CD4-positive, alpha-beta T cell treated with Interleukin-17A for 1 hour (primary cell): Measurements from ENCODE around the gene TBC1D16.
A peak's percentile ranks its signal among the peaks of the same experiment; 100 is the strongest.

Source experiments
- DNase-seq: peaks from one replicate; pipeline ENCODE4 v3.0.0-alpha.2; 2020

The TBC1D16 gene

GRCh38 chr17:79922116-79922601 lies 113.5 kb downstream of the TBC1D16 start:
- DNase-seq = no peak

GRCh38 chr17:79921411-79922115 lies 114.1 kb downstream of the TBC1D16 start:
- no peak for DNase-seq

- no peak for DNase-seq
Measured at GRCh38 chr17:79920751-79921410, 114.8 kb downstream of the TBC1D16 start.

DNA sequence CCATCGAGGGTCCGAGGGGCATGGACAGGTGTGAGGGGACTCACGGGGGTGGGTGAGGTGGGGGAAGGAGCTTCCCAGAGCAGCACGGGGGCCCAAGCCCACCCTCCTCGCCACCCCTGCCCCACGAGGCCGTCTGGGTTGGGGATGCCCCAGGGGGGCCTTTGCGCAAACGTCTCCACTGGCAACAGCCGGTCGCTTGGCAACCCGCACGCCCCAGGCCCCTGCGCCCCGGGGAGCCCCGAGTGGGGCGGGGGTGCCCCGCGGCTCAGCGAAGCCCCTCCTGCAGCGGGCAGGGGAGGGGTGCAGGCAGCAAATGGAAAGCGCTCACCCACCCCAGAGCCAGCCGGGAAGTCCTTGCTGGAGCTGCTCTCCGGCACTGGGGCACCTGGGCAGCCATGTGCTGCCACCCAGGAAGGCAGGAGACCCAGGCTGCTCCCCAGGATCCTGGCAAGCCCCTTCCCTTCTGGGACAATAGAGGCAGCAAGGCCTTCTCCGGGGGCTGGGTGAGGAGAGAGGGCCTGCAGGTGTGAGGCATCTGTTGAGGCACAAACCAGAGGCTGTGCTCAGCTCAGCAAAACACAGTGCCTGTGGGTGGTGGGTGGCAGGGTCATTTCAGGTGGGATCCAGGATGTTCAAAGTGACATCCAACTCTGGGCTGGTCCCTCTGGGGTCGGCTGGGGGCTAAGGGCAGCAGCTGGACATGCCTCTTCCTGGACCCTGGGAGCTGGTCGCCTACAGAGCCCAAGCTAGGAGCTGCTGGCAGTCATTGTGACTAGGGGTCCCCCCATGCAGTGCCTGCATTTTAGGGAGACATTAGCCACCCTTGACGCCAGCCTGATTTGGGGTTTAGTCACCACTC lies 115.6 kb downstream of the TBC1D16 start:
- DNase-seq = no peak

- no peak for DNase-seq
Measured at GRCh38 chr17:79919164-79919585, 116.5 kb downstream of the TBC1D16 start.

- DNase-seq = no peak
Measured at GRCh38 chr17:79918581-79919163, 117.0 kb downstream of the TBC1D16 start.

GRCh38 chr17:79917902-79918484 lies 117.7 kb downstream of the TBC1D16 start:
- DNase-seq = no peak

GRCh38 chr17:79916991-79917901 lies 118.4 kb downstream of the TBC1D16 start:
- DNase-seq = no peak

DNA sequence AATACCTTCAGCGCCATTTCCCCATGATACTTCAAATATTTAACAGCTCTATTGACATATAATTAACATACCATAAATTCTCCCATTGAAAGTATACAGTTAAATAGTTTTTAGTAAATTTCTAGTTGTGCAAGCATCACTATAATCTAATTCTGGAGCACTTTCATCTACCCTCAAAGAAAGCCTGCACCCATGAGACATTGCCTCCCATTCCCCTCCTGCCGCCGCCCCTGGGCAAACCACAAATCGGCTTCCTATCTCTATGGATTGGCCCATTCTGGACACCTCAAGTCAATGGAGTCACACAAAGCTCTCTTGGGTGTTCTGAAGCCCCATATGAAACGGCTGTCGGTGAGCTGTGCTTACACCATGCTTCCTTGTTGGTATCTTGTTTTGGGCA lies 119.2 kb downstream of the TBC1D16 start:
- no peak for DNase-seq

DNA sequence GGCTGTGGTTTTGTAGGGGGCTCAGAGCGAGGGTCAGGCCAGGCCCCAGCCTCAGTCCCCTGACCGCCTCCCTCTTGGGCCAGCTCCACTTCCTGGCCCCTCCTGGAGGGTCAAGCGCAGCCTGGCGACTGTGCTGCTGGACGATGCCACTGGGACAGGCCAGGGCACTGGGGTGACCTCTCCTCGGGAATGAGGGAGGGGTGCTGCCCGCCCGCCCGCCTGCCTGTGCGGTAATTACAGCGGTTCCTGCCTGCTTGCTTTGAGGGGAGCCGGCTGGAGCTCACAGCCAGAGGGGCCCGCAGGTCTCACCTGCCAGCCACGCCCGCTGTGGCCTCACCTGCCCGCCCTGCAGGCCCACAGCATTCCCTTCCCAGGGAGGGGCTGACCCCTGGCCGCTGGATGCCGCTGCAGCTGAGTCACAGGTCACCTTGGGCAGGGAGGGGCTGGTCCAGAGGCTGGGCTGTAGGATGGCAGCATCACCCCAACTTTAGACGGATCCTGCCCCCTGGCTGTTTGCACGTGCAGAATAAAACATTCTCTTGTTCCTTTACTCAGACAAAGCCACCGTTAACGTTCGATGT lies 119.7 kb downstream of the TBC1D16 start:
- DNase-seq = peak; percentile 28

- DNase-seq = no peak
Measured at GRCh38 chr17:79914813-79915740, 120.6 kb downstream of the TBC1D16 start.

- DNase-seq = no peak
Measured at GRCh38 chr17:79913896-79914812, 121.5 kb downstream of the TBC1D16 start.

- DNase-seq = no peak
Measured at GRCh38 chr17:79913451-79913850, 122.2 kb downstream of the TBC1D16 start.

DNA sequence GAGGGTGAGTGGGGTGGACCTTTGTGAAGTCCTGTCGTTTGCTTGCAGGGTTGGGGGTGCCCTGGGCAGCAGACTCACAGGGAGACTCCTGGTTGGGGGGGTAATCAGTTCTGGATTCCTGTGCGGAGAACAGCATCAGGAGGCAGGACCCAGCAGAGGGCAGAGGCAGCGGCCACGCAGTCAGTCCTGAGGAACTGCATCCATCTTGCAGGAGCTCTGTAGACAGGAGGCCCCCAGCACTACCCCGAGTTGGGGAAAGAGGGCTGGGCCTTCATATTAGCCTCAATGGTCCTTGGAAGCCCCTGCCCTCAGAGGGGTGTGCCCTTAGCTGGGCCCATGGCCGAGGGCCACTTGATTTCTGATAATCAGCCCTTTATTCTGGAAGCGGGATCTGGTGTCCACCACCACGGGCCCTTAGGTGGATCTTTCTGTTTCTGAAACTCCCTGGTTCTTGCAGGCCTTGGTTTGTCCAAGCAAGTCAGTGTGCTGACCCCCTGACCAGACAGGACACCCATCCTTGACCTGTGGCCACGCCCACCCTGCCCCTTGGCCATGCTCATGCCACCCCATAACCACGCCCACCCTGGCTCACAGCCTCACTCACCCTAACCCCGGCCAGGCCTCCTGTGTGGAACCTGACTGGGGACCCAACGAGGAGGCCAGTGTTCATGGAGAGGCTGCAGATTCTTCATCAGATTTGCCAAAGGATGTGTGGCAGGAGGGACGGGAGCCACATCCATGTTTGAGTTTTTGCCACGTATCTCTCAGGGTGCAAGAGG lies 122.9 kb downstream of the TBC1D16 start:
- DNase-seq = no peak

DNA sequence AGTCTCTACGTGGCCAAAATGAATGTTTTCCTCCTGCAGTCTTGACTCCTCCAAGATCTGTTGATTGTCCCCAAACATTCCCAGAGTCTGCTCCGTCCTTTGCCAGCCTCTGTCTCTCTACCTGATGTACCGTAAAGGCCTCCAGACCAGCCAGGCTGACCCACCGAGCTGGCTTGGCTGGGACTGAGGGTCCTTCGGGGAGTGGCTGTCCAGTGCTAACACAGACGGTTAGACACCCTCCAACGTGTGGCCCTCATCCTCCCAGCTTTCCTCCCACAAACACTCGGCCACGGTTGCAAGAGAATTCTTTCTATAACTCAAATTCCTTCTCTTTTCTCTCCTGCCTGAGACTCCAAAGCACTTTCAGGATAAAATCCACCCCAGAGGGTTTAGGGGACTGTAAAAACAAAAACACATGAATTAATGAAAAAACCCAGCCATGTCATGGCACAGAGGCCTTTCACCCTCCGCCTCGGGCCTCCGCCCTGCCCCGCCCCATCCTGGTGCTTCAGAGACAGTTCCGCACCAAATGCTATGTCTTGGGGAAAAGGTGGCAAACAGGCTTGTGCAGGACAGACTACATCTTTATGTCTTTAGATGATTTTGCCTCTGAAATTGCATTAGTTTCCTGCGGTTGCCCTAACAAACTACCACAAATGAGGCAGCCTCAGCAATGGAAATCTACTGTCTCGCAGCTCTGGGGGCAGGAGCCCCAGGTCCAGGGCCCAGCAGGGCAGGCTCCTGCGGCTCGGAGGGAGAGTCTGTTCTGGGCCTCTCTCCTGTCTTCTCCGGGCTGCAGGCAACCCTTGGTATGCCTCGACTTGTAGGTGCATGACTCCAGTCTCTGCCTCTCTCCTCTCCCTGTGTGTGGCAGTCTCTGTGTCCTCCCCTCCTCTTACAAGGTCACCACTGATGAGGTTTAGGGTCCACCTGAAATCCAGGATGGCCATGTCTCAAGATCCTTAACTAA lies 124.0 kb downstream of the TBC1D16 start:
- DNase-seq = no peak

DNA sequence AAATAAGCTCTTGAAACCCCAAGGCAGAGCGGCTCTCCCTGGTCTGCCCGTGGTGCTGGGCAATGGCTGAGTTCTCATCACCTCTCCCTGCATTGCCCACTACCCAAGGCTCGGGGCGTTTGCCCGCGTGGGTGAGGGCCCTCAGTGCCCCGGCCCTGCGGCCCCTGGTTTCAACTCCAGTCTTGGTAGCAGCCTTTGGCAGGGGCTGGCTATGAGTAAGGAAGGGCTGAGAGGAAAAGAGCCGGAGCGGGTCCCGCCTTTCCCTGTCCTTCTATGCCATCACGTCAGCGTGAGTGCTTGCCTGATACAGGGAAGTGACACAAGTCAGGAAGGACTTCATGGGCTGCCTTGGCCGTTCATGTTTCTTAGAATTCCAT lies 124.7 kb downstream of the TBC1D16 start:
- DNase-seq = no peak

- DNase-seq = no peak
Measured at GRCh38 chr17:79909121-79909520, 126.6 kb downstream of the TBC1D16 start.
